ENCODE measurements around the gene LRRC71.

The LRRC71 gene

GRCh38 chr1:156930483-156930882 lies 10.1 kb downstream of the LRRC71 start:
- DNase-seq = no peak

GRCh38 chr1:156931211-156931952 lies 10.9 kb downstream of the LRRC71 start:
- no peak for DNase-seq

GRCh38 chr1:156931974-156932710 lies 11.7 kb downstream of the LRRC71 start:
- DNase-seq = no peak

- DNase-seq = no peak
These were observed 12.7 kb downstream of the LRRC71 start for GRCh38 chr1:156933136-156933535.

GRCh38 chr1:156935505-156936128 lies 15.2 kb downstream of the LRRC71 start:
- DNase-seq = no peak

- DNase-seq = no peak
These were observed 15.8 kb downstream of the LRRC71 start for GRCh38 chr1:156936191-156936590.

- no peak for DNase-seq
These were observed 16.3 kb downstream of the LRRC71 start for GRCh38 chr1:156936721-156937220.

- no peak for DNase-seq
These were observed 17.5 kb downstream of the LRRC71 start for GRCh38 chr1:156937883-156938282.

GRCh38 chr1:156938813-156939212 lies 18.4 kb downstream of the LRRC71 start:
- DNase-seq = no peak

GRCh38 chr1:156939786-156940334 lies 19.4 kb downstream of the LRRC71 start:
- no peak for DNase-seq

- DNase-seq = no peak
These were observed 21.2 kb downstream of the LRRC71 start for GRCh38 chr1:156941675-156942074.

- no peak for DNase-seq
These were observed 21.7 kb downstream of the LRRC71 start for GRCh38 chr1:156942176-156942575.

GRCh38 chr1:156942576-156942975 lies 22.1 kb downstream of the LRRC71 start:
- DNase-seq = no peak

GRCh38 chr1:156943756-156944155 lies 23.3 kb downstream of the LRRC71 start:
- no peak for DNase-seq

GRCh38 chr1:156944268-156944667 lies 23.8 kb downstream of the LRRC71 start:
- DNase-seq = no peak

- DNase-seq = no peak
These were observed 24.4 kb downstream of the LRRC71 start for GRCh38 chr1:156944848-156945247.

GRCh38 chr1:156945881-156946661 lies 25.6 kb downstream of the LRRC71 start:
- DNase-seq = no peak

- DNase-seq = no peak
These were observed 26.7 kb downstream of the LRRC71 start for GRCh38 chr1:156947127-156947526.

GRCh38 chr1:156947818-156948525 lies 27.5 kb downstream of the LRRC71 start:
- DNase-seq = no peak

- DNase-seq = no peak
These were observed 28.3 kb downstream of the LRRC71 start for GRCh38 chr1:156948708-156949107.

- no peak for DNase-seq
These were observed 28.7 kb downstream of the LRRC71 start for GRCh38 chr1:156949127-156949526.

- no peak for DNase-seq
These were observed 30.9 kb downstream of the LRRC71 start for GRCh38 chr1:156951371-156951770.

Measured in cerebellar nuclear complex (tissue), 1 donor.